Measurements from ENCODE around the gene FER1L5.

The FER1L5 gene

DNA sequence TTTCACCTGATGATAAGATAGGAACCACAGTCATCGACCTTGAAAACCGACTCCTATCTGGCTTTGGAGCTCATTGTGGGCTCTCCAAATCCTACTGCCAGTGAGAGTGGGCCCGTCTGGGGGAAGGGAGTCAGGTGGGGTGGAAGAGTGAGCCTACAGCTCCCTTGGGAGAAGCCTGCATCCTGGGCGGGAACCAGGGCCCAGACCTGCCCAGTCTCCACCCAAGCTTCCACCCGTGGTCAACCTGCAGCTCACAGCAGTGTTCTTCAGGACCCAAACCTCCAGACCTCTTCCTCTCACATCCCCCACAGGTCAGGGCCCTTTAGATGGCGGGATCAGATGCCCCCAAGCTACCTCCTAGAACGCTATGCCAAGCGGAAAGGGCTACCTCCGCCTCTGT is 57.1 kb downstream of the FER1L5 start:
- no peak for FAIRE-seq

DNA sequence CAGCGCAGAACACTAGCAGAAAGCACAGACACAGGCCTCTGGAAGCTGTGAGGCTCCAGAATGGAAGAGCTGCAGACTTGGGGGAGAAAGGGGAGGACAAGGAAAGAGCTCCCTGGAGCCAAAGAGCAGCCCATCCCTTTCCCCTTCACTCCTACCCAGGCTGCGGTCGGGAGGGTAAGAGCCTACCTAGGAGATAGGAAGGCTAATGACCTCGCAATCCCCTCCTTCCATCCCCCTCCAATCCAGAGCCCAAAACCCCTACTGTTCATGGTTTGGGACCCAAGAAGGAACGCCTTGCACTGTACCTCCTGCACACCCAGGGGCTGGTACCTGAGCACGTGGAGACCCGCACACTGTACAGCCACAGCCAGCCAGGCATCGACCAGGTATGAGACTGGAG is 57.5 kb downstream of the FER1L5 start:
- FAIRE-seq, result no peak

DNA sequence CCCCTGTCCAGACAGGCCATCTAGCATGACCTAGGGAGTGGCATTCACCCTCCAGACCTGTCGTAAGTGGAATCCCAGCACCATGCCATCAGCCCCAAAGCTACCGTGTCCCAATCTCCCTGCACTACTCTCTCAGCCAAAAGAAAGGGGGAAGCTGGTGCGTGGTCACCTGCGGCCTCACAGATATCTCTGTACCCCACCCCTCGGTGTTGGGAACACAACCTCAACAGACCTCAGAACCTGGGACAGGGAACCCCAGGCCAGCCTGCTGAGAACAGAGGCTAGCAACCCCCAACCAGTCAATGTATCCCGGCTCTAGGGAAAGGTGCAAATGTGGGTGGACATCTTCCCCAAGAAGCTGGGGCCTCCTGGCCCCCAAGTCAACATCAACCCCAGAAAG is 59.1 kb downstream of the FER1L5 start:
- FAIRE-seq, result no peak

DNA sequence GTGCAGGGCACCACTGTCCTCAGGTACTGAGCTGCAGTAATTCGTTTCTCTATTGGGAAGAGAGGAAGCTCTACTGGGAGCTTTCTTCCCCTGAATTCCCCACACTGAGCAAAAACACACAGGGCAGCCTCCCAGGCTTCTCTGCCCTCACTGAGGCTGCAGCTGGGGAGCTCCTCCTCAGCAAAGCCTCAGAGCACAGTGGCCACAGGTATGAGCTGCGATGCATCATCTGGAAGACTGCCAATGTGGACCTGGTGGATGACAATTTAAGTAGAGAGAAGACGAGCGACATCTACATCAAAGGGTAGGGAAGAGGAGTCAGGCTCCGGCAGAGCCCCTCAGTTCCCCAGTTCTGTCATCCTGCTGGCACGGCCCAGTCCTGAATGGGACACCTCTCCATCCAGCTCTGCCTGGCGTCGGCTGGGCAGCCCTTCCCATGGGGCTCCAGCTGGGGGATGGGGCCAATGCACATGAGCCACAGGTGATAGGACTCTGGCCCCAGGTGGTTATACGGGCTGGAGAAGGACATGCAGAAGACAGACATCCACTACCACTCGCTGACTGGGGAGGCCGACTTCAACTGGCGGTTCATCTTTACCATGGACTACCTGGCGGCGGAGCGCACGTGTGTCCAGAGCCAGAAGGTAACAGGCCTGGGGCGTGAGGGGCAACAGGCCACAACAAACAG is 59.7 kb downstream of the FER1L5 start:
- no peak for FAIRE-seq

DNA sequence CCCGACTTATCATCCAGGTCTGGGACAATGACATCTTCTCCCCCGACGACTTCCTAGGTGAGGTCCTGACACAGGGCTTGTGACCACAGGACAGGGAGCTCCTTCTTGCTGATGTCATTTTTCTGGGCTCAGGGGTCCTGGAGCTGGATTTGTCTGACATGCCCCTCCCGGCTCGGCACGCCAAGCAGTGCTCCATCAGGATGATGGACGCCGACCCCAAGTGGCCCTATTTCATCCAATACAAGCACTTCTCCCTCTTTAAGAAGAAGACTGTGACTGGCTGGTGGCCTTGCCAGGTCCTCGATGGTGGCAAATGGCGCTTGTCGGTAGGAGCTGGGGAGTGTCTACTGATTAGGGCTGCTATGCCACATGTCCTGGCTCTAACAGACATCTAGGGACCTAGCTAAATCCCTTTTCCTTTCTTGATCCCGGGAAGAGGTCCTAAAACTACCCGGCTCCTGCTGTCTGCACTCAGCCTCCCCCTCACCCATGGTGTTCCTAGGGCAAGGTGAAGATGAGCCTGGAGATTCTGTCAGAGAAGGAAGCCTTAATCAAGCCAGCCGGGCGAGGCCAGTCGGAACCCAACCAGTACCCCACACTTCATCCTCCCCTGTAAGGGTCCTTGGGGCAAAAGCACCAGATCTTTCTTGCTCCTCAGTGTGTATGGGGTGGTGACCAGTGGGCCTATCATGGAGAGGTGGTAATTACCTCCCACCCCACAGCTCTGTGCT is 60.6 kb downstream of the FER1L5 start:
- FAIRE-seq, result no peak

DNA sequence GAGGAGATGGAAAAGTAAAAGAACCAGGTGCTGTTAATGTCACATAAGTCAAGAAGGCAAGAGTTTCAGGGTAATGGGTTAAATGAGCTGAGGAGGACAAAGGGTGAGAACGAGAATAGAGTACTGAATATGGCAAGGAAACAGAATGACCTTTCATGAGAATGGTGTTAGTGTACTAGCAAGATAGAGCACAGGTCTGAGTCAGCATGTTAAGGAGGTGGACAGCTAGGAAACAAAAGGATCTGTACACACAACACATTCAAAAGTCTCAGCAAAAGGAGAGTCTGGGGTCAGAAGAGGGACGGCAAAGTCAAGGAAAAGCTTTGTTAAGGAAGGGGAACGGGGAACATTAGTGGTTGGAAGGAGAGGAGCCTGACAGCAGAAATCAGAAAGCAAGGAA is 68.4 kb downstream of the FER1L5 start:
- FAIRE-seq, result no peak

DNA sequence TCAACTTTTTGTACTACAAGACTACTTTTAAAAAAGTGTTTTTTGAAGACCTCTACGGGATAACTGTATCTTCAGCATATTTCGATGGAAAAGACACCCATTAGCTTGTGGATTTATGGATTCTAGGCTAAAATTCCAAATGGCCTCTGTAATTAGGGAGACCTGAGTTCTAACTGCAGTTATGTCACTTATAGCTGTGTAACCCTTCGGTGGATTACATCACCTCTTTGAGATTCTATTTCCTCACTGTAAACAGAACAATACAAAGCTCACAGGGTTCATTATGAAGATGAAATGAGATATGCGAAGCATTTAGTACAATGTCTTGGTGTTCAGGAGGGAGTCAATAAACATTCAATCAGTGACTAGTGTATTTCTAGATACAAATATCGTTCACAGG is 73.1 kb downstream of the FER1L5 start:
- FAIRE-seq, result no peak

DNA sequence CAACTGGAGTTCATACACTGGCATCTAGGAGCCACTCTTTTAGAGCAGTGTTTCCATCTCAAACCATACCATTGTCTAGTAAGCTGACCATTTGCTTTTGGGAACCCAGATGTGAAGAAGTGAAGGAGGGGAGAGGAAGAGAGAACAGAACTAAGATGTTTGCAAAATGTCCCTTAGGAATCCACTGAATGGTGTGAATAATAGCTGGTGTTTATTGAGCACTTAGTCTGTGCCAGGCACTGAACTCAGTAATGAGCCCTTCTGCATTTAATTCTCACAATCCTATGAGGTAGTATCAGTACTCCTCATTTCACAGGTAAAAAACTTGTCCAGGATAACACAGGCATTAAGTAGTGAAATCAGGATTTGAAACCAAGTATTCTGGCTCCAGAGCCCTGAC is 73.8 kb downstream of the FER1L5 start:
- FAIRE-seq, result no peak

DNA sequence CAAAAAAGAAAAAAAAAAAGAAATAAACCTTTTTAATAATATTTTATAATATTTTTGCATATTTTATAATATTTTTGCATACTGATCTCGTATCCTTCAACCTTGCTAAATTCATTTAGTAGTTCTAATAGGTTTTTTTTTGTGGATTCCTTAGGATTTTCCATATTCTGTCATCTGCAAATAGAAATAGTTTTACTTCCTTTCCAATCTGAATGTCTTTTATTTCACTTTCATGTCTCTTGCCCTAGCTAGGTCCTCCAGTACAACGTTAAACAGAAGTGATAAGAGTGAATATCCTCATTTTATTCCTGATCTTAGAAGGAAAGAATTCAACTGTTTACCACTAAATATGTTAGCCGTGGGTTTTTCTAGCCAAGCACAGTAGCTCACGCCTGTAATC is 83.6 kb downstream of the FER1L5 start:
- no peak for FAIRE-seq

DNA sequence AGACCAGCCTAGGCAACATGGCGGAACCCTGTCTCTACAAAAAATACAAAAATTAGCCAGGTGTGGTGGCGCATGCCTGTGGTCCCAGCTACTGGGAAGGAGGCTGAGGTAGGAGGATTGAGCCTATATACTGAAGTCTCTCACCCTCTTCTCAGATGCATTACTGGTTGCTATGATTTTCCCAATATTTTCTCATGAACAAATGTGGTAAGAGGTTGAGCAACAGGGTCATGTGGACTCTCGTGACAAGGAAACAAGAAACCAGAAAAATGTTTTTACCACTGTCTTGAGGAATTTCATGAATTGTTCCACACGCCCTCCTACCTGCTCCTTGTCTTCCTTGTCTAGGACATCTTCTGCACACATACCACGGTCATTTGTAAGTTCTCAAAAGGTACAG is 84.9 kb downstream of the FER1L5 start:
- FAIRE-seq, result no peak

DNA sequence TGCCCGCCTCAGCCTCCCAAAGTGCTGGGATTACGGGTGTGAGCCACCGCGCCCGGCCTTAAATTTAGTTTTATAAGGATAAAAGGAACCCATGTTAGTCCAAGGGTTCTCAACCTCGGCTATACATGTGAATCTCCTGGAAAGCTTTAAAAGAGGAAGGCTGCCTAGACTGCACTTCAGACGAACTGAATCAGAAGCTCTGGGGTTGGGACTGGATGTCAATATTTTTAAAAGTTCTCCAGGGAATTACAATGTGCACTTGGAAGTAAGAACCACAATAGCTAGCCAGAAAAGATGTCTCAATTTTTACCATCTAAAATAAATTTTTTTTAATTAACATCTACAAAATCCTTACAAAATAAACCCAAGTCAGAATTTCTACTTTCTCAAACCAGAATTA is 87.2 kb downstream of the FER1L5 start:
- FAIRE-seq, result no peak

DNA sequence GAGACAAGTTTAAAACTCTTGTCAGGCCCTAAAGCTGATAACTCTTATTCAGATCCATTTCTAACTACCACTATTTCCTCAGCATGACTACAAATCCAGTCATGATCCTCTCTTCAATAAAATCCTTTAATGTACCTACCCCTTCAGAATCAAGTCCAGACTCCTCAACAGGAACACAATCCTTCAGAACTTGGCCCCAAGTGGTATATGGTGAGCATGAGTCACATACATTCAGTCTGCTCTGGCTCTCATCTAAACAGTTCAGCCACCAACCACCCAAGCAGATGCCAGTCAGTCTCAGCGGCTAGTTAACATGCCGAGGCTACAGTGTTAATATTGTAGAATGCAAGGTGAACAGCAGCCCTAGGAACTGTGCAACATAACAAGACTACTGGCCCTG is 87.6 kb downstream of the FER1L5 start:
- no peak for FAIRE-seq

DNA sequence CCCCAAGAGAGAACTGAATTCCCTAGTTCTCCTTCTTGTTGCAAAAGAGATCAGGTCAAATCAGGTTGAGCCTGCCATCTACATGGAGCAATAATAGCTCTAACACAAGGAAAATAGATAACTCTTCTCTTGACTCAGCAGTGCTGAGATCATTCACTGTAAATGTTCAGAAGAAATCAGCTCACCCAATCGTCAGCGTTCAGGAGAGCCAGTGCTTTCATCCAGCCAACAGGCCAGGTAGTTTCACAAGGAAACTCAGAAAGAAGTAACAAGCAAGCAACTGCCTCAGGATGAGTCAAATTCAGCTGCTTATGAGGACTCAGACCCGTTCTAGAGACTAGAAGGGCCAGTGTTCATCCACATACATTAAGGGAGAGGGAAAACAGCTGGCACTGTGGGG is 91.4 kb downstream of the FER1L5 start:
- FAIRE-seq, result no peak

DNA sequence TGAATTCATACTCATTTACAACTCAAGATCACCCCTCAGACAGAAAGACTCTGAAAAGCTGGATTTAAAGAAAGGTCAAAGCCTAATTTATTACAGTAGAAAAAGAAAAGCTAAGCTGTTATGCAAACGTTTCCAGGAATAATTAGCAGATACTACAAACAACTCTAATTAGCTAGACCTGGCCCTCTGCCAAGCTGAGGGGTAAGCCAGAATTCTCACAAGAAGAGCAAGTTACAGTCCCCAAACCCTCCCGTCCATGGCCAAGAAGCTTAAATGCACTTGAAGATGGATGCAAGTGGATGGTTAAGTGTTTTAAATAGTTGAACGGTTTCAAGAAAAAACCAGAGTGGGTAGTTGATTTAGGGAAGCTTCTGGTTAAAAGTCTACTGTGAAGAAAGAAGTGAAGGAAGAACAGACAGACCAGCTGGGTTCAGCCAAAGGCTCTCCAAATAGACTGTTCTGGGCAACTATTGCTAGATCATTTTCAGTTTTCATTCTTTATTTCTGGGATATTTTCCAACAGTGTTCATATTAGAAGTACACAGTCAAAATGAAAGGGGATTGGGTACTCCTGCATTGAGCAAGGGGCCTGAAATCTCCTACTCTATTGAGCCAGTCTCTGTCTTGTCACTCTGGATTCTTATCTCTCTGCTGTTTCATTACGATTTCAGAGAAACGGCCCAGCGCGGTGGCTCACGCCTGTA is 92.5 kb downstream of the FER1L5 start:
- FAIRE-seq, result no peak

DNA sequence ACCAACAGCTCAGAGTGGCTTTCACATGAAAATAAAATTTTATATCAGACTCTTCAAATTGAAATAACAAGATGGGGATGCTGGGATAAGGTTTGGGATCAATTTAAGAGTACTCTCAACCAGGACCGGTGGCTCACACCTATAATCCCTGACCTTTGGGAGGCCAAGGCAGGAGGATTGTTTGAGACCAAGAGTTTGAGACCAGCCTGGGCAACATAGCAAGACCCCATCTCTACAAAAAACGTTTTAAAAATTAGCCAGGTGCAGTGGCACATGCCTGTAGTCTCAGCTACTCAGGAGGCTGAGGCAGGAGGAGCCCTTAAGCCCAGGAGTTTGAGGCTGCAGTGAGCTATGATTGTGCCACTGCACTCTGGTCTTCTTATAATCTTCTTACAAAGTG is 94.7 kb downstream of the FER1L5 start:
- FAIRE-seq, result no peak

DNA sequence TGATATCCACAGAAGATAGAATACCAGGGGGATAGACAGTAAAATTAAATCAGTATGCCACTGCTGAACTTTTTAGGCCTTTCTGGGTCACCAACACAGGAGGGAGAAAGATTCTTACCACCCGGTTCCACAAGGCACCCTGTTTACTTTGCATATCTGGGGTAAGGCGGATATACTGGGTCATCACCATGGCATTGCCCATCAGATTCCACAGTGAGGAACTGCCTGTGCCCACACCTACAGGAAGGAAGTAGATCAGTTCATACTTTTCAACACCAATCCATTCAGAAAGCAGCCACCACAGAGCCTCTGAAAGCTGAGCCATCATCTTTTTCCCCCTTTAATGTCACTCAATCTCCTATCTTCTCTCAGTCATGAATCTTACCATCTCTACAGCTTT is 95.3 kb downstream of the FER1L5 start:
- no peak for FAIRE-seq

DNA sequence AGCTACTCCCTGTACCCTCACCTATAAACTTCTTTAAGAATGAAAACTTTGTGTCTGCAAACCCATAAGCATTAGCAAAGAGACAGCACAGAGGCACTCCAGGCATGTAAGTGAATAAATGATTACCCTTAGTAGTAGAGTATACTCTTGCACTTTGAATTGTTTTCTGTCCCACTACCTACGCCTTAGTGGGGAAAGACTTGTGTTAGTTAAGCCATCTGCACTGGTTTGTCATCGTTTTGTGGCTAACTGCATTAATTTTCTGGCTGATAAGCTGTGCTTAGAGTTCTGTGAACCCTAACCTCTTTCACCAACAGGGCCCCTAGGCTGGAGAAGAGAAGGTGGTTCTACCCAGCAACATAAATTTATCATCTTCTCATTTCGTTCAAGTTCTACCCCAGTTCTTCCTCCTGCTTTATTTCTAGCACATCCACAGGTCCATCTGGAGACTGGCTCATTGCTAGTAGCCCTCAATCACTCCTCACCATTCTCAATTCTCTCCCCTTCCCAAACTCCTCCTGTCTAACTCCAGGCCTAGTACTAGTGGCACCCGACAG is 96.6 kb downstream of the FER1L5 start:
- FAIRE-seq, result no peak

DNA sequence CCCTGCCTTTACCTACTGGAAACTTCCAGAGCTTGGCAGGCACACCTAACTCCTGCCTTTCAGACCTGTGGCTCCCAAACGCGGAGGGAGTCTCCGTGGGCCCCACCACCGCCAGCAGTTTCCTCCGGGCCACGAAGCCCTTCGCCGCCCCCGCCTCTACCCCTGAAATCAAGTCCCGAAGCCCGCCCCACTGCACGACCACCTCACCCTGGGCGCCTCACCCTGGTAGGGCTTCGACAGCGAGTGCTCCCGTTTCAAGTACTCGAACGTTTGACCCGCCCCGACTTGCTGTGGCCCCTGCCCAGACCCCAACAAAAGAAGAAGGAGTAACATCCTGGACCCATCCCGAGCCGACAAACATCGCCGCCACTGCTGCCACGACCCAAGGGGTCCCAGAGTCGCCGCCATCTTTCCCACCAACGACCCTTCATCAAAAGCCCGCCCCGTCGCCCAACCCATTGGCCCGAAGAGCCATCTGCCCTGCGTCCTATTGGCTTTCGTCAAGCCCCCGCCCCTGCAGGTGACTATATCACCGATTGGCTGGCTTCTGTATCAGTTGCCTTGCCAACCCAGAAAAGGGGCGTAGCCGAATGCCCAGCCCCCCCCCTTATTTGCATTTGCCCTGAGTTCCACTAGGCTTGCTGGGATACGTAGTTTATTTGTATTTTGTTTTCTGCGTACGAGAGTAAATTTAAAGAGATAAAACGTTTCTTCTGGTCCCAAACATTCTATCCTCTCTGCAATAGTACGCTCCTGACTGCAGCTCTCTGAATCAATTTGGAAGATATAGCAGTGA is 97.3 kb downstream of the FER1L5 start, which contains the start of gene LMAN2L:
Gene LMAN2L, minus strand, starts transcription at position 432 of the 796 bp plus-strand sequence. Its CDS starts 24 bp downstream, at position 408.
- FAIRE-seq, result peak; percentile 89

DNA sequence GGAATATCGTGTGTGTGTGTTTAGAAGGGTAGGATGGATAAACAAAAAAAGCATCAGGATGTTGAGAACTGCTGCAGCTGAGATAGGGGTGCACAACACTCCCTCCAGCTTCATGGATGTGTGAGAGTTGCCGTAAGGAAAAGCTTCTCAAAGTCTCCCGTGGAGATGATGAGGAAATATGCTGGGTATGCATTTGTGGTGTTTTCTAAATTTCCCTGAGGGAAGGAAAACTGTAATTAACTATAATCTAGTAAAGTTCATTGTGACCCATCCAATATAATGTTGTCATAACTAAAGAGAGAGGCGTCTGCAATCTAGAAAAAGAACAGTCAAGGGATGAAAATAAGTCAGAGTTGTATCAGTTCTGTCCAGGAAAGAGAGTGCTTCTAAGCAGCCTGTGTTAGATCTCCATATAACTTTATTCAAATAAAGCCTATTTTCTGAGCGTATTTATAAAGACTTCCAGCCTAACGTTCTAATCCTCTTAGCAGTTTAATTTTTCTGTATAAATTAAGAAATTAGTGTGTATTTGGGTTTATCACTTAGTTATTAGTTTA is 104.6 kb downstream of the FER1L5 start:
- no peak for FAIRE-seq

DNA sequence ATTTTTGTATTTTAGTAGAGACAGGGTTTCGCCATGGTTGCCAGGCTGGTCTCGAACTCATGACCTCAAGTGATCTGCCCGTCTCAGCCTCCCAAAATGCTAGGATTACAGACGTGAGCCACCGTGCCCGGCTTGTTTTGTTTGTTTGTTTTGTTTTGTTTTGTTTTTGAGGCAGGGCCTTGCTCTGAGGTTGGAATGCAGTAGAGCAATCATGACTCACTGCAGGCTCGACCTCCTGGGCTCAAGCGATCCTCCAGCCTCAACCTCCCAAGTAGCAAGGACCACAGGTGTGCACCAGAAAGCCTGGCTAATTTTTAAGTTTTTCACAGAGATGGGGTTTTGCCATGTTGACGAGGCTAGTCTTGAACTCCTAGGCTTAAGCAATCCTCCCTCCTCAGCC is 109.2 kb downstream of the FER1L5 start:
- FAIRE-seq, result no peak

DNA sequence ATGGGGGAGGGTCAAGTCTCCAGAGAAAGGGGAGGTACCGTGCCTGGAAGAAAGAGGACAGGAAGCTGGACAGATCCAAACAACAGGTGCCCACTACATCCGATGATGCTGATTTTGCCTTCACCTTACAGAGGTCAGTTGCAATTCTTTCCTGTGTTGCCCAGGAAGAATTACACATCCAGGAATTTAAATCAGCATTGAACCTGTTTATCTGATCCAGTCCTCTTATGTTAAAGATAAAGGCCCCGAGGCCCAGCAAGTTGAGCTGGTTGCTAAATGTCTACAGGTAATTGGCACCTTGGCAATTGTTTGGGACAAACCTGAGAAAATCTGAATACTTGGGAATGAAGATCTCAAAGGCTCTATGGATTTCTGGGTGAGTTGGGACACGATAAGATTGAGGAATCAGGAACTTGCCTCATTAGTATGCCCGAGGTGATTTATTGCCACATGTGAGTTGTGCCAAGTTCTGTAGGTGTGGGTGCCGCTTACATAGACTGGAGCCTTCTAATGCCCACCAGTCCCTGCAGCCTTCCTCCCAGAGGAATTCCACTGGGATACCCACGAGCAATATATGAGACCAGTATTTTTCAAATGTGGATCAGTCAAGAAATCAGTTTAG is 111.2 kb downstream of the FER1L5 start:
- FAIRE-seq, result no peak

DNA sequence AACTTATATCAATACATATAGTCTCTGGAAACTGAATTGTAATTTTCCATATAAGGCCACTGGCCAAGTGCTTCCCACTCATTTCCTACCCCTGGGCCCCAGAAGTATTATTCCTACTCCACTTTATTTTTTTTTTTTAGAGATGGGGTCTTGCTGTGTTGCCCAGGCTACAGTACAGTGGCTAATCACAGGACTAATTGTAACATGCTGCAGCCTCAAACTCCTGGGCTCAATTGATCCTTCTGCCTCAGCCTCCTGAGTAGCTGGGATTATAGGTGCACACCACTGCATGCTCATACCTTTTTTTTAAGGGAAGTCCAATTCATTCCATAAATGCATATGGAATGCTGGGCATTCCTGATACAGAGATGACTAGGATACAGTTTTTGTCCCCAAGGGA is 111.8 kb downstream of the FER1L5 start:
- FAIRE-seq, result no peak

Measured in colon (tissue), 2 donors.